NK-92 treated with Interleukin-12 subunit alpha and Interleukin-12 subunit beta, amount 100 ng/mL, for 24 hours (cell line): ENCODE measurements around the gene FGF3.

Experiments used
- DNase-seq: peaks from one replicate; lab custom pipeline; 2025; lab: John Stamatoyannopoulos, UW

FGF3 gene

DNA sequence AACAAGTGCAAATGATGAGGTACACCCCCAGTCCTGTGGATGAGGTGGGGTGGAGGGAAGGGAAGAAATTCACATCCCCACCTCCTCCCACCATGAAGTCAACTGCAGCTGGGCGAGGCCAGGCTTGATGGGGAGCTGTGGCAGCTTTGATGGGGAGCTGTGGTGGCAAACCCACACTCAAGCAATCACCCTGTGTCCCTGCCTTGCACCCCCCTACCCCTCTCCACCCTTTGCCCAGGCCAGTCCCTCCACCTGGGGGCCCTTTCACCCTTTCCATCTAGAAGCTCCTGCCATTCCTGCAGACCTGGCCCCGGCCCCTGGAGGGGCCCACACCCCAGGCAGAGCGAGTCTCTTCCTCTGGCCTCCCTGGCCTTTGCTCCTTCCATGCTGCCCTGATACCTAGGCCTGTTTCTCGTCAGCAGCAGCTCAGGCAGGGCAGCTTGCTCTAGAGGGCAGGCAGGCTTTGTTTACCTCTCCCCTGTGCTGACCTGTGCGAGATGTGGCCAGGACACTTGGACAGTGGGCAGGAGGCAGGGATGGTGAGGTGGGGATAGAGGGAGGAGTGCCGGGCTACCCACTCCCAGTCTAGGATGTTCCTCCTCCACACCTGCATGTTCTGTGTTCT lies 4.5 kb upstream of the FGF3 start:
- no peak for DNase-seq

DNA sequence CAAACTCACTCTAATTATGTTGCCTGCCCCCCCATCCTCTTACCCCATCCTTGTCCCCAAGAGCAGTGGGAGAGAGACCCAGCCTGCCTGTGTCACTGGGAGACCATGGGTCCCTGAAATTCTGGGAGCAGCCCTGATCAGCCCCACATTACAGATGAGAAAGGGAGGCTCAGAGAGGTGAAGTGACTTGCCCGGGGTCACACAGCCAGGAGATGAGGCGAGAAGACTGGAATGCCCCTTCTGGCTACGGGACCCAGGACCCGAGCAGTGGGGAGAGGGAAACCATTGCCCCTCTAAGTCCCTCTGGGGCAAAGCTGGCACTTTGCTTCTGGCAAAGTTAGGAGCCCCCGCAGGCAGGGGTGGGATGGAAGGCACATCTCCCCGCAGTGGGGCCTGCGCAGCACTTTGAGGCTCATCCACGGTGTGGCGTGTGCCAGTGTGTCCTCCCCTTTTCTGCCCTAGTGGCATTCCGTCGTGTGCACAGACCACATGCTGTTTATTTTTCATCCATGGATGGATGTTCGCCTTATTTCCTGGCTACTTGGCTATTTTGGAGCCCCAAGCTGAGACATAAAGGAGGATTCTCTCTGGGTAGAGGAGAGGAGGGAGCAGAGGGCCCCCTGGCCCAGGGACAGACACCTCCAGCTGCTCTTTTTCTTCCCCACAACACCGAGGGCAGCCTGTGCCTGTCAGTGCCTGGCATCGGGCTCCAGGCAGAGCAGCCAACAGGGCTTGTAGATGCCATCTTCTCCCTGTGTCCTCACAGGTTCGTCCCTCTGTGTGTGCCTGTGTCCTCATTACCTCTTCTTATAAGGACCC lies 3.7 kb upstream of the FGF3 start:
- no peak for DNase-seq

DNA sequence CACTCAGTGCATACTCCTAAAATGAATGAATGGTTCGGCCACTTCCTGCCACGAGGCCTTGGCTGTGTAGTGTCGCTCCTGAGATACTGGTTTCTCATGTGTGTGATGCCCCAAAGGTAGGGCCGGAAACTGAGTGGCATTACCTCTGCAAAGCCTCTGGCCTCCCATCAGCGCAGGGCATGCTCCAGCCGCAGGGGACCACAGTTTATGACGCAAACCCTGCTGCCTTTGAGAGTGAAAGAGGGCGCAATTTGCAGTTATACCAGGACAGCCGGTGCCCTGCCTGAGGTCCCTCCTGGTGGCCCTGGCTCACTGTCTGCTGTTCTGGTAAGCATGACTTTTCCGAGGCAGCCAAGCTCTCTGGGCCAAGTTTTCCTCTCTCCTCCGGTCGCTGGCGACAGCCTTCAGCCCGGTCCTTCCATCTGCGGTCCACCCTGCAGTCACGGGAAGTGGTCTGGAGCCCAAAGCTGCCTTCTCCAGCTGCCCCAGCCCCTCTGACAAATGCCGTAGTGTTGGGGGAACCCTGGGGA lies 2.4 kb upstream of the FGF3 start:
- no peak for DNase-seq

DNA sequence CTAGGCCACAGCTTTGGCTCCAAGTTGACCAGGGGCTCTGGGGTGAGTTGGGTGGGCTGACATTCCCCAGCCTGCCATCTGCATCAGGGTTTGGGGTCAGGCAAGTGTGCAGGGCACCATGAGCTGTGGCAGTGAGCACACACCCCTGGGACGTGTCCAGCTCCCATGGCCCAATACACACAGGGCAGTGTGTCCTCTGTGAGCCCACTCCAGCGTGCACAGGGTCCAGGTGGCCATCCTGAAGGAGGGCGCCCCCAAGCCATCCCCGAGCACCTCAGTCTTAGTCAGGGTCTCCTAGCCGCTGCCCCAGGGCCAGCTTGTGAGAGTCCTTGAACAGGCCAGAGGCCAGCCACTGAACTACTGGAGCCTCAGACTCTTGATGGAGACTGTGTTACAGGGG lies 1.2 kb upstream of the FGF3 start:
- no peak for DNase-seq

DNA sequence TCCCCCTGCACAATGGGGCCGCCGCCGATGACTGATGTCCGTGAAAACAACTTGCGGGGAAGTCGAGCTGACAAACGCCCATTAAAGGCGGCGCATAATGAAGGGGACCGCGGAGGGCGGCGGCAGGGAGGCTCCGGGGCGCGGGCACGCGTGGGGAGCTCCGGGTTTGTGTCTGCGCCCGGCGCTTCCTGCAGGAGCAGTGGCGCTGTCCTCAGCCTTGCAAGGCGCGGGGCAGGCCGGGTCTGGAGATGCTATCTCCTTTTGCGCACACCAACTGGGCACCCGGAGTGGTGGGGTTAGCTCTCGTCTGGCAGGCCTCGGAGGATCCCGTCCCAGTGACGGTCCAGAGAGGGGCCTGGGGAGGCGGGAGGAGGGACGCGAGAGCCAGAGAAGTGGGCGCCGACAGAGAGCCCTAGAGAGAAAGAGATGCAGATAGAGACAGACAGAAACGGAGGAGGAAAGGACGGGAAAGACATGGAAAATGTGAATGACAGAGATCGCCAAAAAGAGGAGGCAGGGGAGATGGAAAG lies 390 bp upstream of the FGF3 start:
- DNase-seq = no peak

DNA sequence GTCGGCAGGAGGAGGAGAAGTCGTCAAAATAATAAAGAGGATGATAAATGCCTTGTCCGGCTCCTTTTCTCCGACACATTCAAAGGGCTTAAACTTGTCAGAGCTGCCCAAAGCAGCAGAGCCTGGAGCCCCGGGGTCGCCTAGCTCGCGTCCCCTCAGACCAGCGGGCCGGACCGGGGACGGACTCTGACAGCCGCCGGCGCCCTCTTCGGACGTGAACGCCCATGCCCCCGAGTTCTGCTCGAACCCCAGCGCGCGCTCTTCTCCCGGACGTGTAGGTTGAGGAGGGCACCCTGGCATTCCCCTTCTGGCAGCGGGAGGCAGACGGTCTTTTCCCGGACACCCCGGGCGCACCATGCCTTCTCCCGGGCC lies 999 bp downstream of the FGF3 start:
- DNase-seq = no peak

DNA sequence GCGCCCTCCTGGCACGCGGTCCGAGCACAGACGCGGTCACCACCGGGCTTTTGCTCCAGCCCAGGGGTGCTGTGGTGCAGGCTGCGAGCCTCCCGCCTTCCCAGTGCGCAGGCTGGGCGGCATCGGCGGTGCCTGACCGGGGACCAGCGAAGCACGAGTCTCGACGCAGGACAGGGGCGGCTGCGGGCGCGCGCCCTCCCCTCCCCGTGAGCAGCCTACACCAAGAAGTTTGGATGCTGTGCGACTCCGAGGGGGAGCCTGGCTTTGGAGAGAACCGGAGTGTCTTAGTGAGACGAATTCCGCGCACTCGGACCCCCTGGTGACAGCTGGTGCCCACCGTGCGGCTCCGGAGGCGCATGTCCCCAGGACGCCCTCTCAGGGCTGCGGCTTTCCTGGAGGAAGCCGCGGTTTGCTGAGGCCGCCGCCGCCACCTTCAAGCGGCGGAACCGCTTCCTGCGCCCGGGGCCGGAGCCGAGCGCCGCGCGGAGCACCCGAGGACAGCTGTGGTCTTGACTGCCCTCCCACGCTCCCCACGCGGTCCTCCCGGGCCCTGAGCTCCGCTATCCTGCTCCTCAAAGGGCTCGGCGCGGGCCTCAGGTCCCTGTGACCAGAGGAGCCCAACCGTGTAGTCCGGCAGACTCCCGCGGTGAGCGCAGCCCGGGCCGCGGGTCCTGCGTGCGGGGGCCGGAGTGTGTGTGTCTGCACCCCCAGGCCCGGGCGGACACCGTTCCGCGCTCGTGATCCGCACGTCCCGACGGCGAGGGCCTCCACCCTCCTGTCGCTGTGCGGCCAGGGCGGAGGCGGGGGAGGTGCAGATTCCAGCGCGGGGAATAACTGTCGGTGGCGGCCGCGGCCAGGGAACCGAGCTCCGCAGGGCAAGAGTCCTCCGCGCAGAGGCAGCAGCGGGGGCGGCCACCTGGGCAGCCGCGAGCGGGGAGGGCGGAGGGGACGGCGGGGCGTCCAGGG lies 1.7 kb downstream of the FGF3 start:
- DNase-seq = no peak

DNA sequence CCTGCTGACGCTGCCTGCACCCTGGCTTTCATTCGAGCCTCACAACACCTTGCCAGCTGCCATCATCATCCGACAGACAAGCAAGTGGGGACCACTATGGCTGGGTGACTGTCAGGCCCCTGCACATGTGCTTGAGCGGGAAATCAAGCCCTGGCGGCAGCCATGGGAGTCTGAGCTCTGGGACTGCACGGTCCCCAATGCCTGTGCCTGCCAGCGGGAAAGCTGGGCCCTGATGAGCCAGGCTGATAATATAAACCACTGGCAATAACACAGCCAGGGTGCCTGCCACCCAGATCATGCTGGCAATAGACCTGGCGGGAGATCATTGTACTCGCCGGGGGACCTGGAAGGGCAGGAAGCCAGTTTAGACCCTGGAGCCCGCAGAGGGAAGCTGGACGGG lies 2.5 kb downstream of the FGF3 start:
- no peak for DNase-seq

DNA sequence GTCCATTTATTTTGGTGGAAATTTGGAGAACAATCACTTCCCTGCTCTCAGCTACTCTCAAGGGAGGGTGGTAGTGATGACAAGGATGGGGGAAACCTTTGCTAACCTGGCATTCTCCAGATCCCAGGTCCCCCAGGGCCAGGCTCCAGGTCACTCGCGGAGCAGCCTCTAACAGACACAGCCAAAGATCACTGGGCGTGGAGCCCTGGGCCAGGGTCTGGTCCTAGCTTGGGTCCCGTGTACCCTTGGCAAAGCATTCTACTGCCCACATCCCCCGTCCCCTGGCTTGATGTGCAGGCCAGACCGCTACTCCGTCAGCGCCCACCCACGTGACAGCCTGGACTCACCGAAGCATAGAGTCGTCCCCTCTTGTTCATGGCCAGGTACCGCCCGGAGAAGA lies 3.2 kb downstream of the FGF3 start:
- no peak for DNase-seq

DNA sequence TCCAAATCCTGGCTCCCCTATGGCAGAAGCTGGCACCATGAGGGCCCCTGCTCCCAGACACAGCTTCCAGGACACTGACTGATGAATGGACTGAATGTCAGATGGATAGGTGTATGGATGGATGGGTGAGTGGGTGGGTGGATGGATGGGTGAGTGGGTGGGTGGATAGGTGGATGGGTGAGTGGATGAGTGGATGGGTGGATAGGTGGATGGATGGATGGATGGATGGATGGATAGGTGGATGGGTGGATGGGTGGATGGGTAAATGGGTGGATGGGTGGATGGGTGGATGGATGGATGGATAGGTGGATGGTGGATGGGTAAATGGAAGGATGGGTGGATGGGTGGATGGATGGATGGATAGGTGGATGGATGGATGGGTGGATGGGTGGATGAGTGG lies 4.3 kb downstream of the FGF3 start:
- DNase-seq = no peak

DNA sequence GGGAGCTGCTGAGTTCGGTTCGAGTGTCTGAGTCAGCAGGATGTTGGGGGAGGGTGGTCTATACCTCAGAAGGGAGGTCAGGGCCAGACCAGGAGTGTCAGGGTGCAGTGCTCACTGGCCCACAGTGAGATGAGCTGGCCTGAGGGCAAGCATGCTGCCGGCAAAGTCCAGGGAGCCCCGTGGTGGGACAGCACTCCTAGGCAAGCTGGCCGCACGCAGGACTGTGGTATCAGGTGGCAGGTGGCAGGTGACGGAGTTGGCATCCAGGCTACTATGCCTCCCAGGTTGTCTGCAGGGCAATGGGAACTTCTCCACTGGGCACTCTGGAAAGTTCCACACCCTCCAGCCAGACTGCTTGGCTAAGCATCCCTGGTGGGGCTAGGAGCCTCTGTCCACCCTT lies 4.8 kb downstream of the FGF3 start:
- no peak for DNase-seq

DNA sequence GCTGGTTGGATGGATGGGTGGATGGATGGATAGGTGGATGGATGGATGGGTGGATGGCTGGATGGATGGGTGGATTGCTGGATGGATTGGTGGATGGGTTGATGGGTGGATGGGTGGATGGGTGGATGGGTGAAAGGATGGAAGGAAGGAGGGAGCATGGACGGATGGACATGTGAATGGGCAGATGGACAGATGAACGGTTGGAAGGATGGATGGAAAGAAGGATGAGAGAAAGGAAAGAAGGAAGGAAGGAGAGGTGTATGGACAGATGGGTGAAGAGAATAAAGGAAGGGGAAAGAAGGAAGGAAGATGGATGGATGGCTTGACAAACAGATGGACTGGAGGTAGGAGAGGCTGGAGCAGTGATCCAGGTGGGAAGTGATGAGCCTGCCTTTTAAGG lies 5.4 kb downstream of the FGF3 start:
- no peak for DNase-seq

DNA sequence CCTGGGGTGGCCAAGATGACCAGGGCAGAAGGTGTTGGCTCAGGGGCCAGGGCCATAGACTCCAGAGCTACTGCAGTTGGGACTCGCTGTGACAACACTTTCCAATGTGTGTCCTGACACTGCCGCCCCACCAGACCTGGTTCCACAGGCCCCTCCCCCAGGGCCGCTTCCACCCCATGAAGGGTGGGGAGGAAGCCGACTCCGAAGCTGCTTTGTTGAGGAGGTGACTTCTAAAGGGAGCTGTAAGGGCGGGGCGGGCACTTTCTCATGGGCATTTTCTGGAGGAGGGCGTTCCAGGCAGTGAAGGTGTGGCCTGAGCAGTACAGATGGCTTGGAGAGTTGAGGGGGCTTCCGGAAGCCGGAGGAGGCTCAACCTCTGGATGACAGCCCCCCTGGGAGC lies 6.3 kb downstream of the FGF3 start:
- DNase-seq = no peak

DNA sequence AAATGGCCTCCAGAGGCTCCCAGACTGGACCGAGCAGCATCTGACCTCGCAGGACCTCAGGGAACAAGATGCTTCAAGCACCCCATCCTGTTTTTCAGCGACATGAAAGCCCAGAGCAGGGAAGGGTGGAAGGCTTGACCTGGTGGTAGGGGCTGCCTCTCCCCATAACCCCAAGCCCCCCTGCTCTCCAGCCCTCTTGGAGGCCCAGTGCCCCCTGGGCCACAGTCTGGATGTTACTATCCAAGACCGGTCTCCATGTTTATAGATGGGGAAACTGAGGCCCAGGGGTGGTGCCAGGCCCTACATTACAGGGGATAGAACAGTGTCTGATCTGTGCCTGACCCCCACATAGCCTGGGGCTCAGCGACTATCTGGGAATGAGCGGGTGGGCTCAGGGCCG lies 7.0 kb downstream of the FGF3 start:
- no peak for DNase-seq

DNA sequence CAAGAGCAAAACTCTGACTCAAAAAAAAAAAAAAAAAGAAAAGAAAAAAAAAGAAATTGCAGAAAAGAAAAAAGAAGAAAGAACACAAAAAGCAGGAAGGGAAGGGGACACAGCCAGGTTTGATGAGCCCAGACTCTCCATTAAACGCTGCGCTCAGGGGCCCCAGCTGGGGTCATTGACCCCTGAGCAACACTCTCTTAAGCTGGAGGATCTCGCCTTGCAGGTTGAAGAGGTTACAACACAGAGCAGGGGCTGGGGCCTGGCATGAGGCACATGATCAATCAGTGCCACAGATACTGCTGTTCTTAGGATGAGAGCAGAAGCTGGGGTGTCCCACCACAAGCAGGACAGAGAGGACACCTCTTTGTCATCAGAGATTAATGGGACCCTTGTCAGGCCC lies 7.8 kb downstream of the FGF3 start:
- no peak for DNase-seq

DNA sequence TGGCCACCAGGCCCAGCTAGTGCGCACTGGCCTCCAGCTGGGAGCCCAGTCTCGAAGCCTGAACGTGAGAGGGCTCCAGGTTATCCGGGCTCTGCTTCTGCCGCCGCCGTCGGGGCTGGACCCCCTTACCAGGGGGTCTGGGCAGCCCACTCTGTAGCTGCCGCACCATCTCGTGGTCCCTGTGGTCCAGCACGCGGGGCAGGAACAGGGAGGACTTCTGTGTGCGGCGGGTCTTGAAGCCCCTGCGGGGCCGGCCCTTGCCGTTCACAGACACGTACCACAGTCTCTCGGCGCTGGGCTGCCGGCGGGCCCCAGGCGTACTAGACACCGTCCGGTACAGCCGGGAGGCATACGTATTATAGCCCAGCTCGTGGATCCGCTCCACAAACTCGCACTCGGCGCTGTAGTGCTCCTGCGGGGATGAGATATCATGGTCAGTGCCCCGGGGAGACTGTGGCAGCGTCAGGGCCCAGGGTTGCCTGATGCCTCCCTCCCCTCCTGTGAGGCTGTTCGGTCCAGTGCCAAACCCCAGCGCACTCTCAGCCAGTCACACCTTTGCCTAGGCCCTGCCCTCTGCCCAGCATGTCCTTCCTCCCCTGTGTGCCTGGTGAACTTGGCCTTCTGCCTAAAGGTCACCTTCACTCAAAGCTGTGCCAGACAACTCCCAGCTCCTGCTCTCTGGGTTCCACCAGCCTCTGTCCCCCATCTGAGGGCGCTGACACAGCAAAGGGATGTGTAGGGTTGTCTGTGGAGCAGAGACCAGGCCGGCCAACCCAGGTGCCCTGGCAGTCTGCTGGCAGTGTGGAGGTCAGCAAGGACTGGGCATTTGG lies 8.7 kb downstream of the FGF3 start:
- no peak for DNase-seq

DNA sequence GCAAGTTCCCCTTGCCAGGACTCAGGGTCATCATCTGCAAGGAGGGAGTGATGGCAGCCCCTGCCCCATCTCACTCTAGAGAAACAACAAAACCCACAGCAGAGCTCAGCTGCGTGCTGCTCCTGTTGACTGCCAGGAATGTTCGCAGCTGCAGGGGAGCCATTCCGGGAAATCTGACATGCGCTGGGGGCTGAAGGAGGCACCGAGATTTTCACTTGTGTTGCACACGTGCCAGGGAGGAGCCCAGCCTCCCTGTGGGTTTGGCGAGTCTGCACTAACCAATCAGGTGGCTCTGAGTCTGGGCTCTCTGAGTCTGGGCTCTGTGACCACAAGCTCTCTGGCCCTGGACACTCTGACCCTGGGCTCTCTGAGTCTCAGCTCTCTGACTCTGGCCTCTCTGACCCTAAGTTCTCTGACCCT lies 10.5 kb downstream of the FGF3 start:
- no peak for DNase-seq

DNA sequence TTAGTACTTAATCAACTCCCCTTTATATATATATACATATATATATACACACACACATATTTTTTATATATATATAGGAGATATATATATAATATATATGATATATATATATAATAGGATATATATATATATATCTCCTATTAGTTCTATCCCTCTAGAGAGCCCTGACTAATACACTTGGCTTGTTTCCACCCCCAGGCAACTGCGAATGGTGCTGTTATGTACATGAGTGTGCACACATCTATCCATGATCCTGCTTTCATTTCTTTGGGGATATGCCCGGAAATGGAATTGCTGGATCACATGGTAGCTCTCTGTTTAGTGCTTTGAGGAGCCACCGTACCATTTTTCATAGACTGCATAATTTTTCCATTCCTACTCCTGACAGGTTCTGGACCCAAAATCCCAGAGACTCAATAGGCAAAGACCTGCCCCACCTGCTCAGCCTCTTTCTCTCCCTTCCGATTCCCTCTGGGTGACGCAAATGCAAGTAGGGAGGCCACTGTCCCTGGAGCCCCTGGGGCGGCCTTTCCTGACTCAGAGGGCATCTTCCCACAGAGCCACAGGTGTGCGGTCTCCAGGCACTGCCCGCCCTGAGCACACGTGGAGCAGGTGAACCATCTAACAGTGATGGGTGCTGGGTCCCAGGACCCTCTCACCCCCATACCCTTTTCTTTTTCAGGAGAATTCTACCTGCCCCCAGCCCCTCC lies 12.0 kb downstream of the FGF3 start:
- no peak for DNase-seq

DNA sequence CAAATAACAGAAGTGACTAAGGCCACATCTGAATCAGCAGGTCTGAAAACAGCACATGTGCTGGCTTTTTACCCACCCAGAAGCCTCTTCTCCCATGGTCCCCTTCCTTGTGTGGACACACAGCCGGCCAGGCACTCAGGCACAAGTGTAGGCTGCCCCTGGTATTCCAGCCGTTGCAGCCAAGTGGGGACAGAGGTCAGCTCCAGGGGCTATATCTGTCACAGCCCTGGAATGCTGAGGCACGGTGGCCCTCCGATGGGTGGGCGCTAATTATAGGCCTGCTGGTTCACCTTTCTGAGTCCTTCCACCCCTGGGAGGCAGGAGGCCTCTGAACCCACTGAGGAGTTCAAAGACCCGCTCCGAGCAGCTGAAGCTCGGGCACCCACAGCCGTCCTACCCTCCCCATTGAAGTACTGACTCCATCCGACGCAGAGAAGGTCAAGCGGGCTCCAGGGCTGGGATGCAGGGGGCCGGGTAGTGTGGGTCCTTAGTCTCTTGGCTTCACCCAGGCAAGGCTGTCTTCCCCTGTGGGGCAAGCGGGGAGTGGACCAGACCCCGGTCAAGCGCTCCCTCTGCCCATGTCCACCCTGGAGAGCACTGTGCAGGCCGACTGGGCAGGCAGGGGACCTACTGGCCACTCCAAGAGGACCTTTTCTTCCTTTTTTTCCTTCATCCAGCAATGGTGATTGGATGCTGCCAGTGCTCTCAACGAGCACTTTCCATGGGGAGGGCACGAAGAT lies 14.3 kb downstream of the FGF3 start:
- no peak for DNase-seq

DNA sequence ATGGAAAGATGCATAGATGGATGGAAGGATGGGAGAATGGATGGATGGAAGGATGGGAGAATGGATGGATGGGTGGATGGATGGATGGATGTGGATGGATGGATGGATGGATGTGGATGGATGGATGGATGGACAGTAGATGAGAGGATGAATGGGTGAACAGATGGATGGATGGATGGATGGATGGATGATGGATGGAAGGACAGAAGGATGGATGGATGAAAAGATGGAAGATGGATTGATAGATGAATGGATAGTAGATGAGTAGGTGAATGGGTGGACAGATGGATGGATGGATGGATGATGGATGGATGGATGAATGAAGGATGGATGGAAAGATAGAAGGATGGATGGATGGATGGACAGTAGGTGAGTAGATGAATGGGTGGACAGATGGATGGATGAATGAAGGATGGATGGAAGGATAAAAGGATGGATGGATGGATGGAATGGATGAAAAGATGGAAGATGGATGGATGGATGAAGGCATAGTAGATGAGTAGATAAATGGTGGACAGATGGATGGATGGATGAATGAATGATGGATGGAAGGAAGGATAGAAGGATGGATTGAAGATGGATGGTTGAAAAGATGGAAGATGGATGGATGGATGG lies 15.5 kb downstream of the FGF3 start:
- no peak for DNase-seq
